Measurements from ENCODE around the gene FOXP1. TPM values are rescaled to one million over a fixed set of nuclear protein-coding genes. Genes with fewer than 3 reads are reported as not detected.

Gene FOXP1
- 70.8 and 72.3 TPM in 2 replicates for total RNA-seq

DNA sequence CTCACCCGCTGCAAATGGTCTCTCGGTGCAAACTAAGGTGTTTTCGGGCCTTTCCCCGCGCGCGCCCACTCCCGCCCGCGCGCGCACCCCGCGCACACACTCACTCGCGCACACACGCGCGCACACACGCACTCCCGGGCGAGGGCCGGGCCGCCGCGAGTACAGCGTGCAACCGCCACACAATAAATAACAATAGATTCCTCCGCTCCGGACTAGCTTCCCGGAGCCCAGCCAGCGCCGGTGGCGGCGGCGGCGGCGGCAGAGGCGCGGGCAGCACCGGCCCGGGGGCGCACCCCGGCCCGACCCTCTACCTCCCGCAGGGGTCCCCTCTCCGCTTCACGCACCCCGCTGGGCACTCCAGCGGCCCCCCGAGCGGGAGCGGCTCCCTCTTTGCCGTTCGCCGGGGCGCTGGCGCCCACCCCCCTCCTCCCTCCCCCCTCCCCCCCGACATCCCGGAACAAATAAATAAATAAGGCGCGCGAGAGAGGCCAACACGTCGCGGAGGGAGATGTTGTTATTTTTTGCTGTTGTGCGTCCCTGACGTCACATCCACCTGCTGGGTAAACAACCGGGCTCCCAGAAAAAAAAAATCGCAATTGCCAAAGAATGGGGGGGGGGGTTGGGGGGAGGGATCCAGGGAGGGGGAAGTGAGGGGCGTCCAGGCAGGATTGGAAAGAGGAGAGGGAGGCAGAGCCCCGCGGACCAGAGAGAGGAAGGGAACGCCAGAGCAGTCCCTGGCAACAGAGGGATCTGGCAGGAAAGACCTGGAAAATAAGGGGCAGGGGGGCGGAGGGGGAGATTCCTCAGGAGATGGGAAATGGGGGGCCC is at the start of gene FOXP1:
TSS of gene FOXP1 (minus strand) at position 163 of the 828 bp plus-strand sequence. CDS start 385,347 bp downstream, outside the sequence.
- peak; percentile 90 for DNase-seq

DNA sequence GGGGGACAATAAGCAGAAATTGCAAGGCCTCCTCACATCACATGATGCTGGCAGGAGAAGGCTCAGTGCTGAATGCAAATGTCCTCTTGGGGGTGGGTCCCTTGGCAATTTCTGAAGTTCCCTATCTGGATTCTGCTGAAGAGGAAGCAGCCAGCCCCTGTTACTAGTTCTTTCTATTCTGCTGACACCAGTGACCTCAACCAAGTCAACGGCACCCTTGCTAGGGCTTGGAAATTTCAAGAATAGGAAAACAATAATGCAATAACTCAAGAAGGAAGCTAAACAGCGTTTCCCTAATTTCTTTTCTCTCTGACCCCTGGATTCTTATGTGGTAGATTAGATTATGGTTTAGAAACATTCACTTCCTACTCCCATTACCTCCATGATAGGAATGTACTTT is 46.2 kb upstream of the FOXP1 start:
- no peak for DNase-seq

GRCh38 chr3:71629289-71629688 is 45.8 kb upstream of the FOXP1 start:
- DNase-seq: no peak

GRCh38 chr3:71628522-71628921 is 45.0 kb upstream of the FOXP1 start:
- DNase-seq: no peak

GRCh38 chr3:71625676-71626075 is 42.1 kb upstream of the FOXP1 start:
- no peak for DNase-seq

DNA sequence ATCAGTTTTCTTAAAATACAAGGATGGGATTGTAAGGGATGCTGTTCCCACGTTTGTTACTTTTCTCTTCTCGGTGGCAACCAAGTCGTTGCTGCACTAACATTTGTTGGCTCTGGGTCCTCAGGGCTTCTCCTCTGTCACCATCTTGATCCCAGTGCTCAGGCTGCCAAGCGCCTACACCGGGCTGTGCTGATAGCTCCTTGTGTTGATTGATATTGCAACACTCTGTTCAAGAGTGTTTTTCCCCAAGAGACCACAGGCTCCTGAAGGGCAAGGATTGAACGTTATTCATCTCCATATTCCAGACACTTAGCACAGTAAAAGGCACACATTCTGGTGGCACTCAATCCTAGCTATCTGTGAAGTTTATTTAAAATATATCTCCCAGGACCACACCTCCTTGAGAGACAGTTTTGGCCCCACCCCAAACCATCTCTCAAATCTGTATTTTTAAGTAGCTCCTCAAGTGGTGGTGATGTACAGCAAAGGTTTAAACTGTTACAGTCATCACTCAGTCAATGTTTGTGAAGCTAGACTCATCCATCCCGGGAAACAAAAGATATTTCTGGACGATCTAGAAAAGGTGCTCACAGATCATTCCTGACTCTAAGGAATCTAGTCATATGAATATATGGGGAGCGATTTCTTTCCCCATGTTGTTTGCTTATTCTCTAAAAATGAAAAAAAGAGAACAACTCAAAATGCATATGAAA is 38.5 kb upstream of the FOXP1 start:
- no peak for DNase-seq

DNA sequence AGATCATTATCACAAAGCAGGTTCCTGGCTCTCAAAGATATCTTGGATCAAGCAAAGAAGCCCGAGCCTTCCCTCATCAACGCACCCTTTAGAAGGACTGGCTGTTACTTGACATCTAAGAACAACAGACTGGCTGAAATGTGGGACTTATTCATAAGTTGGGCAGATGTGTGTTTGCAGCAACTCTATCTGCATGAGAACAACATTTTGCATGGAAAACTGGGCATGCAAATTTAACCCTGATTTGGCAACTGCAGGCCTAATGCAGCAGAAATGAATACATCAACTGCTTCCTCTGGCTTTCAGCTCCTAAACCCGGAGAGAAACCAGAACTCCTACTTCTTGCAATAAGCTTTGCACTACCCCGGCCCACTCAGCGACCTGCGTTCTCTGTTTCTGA is 35.0 kb upstream of the FOXP1 start:
- DNase-seq: no peak

- DNase-seq: no peak
These were observed 33.1 kb upstream of the FOXP1 start for GRCh38 chr3:71616571-71617021.

DNA sequence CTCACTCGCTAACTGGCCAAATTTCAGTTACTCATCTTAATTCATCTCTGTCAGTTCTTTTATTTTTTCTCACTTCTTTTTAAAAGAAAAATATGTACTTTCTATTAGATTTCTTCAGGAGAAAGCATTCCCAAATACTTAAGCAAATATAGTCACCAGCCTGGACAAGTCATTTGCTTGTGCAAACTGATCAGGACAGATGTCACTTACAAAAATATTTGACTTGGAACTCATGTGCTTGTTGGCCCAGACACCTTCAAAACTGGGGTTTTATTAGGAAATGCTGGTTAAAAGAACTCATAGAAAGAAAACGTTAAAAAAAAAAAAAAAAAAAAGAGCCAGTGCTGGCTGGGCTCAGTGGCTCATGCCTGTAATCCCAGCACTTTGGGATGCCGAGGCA is 31.3 kb upstream of the FOXP1 start:
- no peak for DNase-seq

GRCh38 chr3:71614426-71614825 is 30.9 kb upstream of the FOXP1 start:
- DNase-seq: no peak

DNA sequence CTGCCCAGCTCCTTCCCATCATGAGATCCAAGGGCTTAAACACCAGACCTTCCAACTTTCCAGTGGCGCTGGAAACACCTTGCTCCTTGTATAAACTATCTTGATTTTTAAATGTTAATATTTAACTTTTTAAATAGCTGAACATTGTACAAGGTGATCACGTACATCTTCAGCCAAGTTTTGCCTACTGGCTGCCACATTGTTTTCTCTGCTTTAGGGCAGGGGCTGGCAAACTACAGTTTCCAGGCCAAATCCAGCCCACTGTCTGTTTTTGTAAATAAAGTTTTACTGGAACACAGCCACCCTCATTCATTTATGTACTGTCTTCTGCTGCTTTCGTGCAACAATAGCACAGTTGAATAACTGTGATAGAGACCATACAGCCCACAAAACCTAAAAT is 27.6 kb upstream of the FOXP1 start:
- no peak for DNase-seq

DNA sequence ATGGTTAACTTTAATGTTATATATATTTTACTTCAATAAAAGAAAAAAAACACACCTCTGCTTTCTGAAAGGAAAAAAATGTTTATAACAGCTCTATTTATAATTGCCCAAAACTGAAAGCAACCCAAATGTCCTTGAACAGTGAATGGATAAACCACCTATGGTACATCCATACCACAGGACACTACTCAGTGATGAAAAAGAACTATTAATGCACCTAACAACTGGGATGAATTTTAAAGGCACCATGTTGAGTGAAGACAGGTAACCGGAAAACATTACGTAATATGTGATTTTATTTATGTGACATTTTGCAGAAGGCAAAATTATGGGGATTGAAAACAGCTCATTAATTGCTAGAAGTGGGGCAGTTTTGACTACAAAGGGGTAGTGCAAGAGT is 23.8 kb upstream of the FOXP1 start:
- DNase-seq: no peak

DNA sequence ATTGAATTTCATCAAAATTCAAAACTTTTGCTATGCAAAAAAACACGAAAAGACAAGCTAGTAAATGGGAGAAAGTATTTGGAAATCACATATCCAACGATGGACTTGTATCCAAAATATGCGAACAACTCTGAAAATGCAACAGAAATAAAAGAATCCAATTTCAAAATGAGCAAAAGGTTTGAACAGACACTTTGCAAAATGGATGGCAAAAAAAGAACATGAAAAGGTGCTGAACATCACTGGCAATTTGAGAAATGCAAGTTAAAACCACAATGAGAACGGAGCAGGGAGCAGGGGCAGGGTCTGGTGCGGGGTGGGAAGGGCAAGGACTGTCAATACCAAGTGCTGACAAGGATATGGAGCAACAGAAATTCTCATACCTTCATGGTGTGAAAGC is 23.1 kb upstream of the FOXP1 start:
- DNase-seq: no peak

GRCh38 chr3:71602256-71602655 is 18.7 kb upstream of the FOXP1 start:
- no peak for DNase-seq

- DNase-seq: peak; percentile 48
These were observed 18.3 kb upstream of the FOXP1 start for GRCh38 chr3:71601811-71602210.

DNA sequence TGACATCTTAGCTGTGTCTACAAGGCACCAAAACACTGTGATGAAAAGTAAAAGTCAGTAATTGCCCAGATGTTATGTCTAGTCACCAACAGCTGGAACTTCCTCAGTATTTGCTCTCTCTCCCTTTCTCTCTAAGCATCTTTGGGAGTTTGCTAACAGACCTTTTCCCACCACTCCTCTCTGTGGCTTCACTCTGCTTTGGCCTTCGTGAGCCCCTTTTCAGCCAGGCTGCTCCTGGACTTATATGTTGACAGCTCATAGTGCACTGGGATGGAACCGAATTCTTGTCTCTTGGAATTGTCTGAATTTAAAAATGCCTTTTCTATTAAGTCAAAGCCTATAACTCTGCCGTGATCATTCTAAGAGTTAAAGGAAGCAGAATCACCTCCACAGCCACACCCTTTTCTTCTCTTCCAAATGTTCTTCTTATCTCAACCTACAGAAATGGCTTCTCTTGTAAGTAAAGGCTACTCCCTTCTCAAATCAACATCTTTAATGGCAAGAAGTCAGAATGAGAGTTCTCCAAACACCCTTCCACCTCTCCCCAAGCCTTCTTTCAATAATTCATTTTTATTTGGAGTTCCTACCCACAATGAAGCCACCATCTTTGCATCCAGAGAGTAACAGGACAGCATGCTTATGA is 17.2 kb upstream of the FOXP1 start:
- no peak for DNase-seq

GRCh38 chr3:71599416-71599815 is 15.9 kb upstream of the FOXP1 start:
- no peak for DNase-seq

- no peak for DNase-seq
These were observed 14.8 kb upstream of the FOXP1 start for GRCh38 chr3:71598292-71598691.

DNA sequence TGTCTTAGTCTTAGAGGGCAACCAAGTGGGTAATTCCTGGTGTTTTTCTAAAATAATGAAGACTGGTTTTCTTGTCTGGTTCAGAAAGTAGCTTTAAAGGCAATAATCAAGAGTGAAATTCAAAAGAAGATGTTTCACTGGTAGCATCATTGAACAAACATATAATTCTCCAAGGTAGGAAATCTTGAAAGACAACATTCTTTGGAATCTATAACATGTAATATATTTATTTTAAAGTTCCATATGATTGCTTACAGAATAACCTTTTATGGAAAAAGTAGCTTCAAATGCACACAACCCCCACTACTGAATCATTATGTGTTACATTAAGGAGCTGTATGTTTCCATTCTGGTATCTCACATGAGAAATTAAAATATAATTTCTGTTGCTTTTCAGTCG is 13.8 kb upstream of the FOXP1 start:
- no peak for DNase-seq

DNA sequence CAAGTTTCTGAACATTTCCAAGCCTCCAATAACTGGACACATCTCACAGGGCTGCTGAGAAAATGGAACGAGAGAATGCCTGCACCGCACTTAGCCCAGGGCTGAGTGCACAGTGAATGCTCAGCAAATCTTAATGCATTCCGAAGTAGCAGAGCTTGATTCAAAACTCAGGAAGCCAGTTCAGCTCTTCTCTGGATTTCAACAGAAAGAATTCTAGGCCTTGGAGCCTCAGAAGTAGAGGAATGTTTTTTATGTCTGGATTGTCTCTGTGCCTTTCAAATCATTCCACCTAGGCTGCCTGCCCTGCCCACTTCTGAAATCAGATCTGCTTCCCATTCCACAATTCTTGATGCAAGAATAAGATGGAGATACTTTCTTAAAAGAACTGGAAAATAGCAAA is 9.6 kb upstream of the FOXP1 start:
- no peak for DNase-seq

- DNase-seq: peak; percentile 2
These were observed 7.6 kb upstream of the FOXP1 start for GRCh38 chr3:71591101-71591500.

GRCh38 chr3:71589132-71589531 is 5.6 kb upstream of the FOXP1 start:
- no peak for DNase-seq

GRCh38 chr3:71587958-71588357 is 4.4 kb upstream of the FOXP1 start:
- DNase-seq: no peak

- DNase-seq: no peak
These were observed 3.3 kb upstream of the FOXP1 start for GRCh38 chr3:71586810-71587242.
